NB4 (cell line): Measurements from ENCODE around the gene ST6GALNAC3.

Experiments
- DNase-seq: peaks from one replicate; pipeline ENCODE4 v3.0.0; 2010; ENCODE audit warnings: low read depth
- H3K4me3 ChIP-seq: one replicate; pipeline ENCODE4 v1.5.1; 2011; ENCODE audit warnings: mild to moderate bottlenecking, low read depth, low read length, moderate library complexity
- MYC ChIP-seq: IDR thresholded peaks from 2 replicates; pipeline ENCODE4 v1.6.1; 2011; ENCODE audit warnings: low read depth, low read length
- POLR2A ChIP-seq: IDR thresholded peaks from 2 replicates; pipeline ENCODE4 v1.6.1; 2011; ENCODE audit warnings: mild to moderate bottlenecking; ENCODE audit not compliant: insufficient read length; ENCODE audit errors: extremely low read depth
- TF ChIP-seq, protein P1 (sequence below): IDR thresholded peaks from one replicate; pipeline ENCODE4 v1.5.1; 2012; ENCODE audit warnings: low read depth, low read length
- TF ChIP-seq, protein P2 (sequence below): IDR thresholded peaks from 2 replicates; pipeline ENCODE4 v1.6.1; 2011; ENCODE audit warnings: low read depth, low read length

ST6GALNAC3 gene

DNA sequence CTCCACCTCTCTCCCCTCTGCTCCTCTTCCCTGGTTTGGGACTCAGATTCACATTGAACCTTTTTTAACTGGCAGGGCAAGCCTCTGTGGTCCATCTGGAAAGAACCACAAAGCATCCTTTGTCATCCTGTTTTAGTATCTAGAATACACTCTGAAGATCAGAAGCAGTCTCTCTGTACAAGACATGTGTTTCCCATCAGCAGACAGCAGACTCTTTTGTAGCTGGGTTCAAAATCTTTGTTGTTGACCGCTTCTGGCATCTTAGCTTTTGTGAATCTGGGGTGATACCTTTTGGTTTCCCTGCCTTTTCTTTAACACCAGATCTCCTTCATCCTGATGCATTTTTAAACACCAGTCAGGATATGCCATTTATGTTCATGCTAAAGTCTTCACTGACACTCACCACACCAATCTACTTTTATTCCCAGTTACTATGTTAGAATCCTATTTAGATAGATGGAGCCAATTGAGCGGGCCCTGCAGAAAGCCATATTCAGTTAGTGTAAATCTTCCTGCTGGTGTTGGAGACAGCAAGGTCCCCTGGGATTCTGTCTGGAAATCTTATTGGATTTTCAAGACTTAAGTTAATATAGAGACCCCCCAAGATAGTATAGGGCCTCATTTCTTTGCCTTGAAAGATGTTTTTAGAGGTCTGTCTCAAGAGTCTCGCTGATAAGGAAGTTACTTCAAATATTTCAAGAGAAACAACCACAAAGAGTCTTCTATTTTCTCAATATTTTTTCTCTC lies 51.1 kb downstream of the ST6GALNAC3 start:
- no peak overlapping the region for H3K4me3 ChIP-seq
- TF ChIP-seq, protein P1, sequence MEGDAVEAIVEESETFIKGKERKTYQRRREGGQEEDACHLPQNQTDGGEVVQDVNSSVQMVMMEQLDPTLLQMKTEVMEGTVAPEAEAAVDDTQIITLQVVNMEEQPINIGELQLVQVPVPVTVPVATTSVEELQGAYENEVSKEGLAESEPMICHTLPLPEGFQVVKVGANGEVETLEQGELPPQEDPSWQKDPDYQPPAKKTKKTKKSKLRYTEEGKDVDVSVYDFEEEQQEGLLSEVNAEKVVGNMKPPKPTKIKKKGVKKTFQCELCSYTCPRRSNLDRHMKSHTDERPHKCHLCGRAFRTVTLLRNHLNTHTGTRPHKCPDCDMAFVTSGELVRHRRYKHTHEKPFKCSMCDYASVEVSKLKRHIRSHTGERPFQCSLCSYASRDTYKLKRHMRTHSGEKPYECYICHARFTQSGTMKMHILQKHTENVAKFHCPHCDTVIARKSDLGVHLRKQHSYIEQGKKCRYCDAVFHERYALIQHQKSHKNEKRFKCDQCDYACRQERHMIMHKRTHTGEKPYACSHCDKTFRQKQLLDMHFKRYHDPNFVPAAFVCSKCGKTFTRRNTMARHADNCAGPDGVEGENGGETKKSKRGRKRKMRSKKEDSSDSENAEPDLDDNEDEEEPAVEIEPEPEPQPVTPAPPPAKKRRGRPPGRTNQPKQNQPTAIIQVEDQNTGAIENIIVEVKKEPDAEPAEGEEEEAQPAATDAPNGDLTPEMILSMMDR, result no peak
- TF ChIP-seq MYC (no peak), POLR2A (no peak)
- TF ChIP-seq, protein P2, sequence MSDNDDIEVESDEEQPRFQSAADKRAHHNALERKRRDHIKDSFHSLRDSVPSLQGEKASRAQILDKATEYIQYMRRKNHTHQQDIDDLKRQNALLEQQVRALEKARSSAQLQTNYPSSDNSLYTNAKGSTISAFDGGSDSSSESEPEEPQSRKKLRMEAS, result no peak
- no peak for DNase-seq

DNA sequence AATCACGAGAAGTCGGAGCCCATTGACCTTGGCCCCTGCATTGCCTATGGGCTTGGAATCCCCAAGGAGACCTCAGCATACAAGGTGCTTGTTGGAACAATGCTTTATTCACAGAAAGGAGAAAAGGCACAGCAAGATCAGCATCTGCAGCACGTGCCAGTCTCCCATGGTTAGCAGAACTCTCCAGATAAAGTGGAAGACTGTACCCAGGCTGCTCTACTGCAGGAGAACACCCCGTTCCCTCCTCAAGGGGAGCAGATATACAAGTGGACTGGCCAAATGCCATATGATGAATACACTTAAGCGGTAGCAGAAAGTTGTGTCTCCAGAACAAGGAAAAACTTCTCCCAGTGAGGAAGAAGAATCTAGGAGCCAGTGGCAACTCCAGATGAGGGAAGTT lies 53.5 kb downstream of the ST6GALNAC3 start:
- TF ChIP-seq POLR2A, result no peak
- TF ChIP-seq, protein P2, result no peak
- TF ChIP-seq MYC, result no peak
- TF ChIP-seq, protein P1, result no peak
- no peak overlapping the region for H3K4me3 ChIP-seq
- no peak for DNase-seq

DNA sequence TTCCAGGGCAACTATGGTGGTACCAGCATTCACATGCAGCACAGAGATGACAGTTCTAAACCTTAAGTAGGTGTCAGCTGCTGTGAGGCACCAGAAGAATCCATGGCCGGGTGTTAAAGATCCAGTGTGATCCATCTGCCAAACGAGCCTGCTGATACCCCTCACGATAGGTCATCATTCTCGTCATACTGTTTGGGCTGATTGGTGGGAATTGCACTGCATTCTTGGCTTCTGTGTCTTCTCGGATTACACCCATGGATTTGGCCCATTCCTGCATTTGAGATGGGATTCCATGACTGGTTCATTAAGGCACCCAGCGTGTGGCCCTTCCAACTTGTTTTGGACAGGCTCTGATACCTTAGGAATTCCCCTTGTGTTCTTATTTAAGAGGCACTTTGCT lies 55.2 kb downstream of the ST6GALNAC3 start:
- TF ChIP-seq, protein P2, result no peak
- TF ChIP-seq, protein P1, result no peak
- TF ChIP-seq MYC, result no peak
- no peak for TF ChIP-seq POLR2A
- no peak for DNase-seq
- no peak overlapping the region for H3K4me3 ChIP-seq

DNA sequence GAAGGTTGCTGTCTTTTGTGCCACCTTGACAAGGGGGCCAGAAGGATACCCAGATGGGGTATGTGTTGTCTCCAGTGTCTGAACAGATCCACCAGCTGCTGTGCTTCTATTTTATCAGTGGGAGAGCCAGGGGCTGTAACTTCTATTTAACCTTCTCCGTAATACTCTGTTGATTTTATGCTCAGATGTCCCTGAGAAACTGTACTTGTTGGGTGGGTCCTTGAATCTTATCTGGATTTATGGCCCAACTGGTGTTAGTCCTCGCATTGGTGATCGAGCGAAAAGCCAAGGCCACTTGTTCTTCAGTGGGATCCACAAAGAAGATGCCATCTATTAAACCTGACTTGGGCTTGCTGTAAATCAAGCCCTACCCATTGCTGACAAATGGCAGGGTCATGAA lies 56.4 kb downstream of the ST6GALNAC3 start:
- DNase-seq, result no peak
- no peak overlapping the region for H3K4me3 ChIP-seq
- TF ChIP-seq, protein P1, result no peak
- TF ChIP-seq MYC, result no peak
- TF ChIP-seq, protein P2, result no peak
- no peak for TF ChIP-seq POLR2A

DNA sequence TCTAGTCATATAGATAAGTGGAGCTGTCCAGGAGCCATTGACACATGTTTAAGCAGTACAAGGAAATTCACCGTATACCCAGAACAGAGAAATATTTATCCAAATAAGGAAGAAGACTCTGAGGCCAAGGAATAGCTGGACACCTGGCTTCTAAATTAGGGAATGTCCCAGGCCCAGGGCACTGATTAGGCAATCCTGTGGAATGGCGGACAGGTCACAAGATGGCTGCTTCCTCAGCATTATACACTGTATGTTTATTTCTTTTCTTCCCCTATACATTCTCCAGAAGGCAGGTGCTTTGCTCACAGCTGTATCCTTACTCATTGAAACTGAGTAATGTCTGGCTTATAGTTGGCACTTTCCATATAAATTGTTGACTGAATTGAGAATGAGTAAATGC lies 59.4 kb downstream of the ST6GALNAC3 start:
- TF ChIP-seq, protein P2, result no peak
- TF ChIP-seq MYC, result no peak
- TF ChIP-seq POLR2A, result no peak
- TF ChIP-seq, protein P1, result no peak
- no peak for DNase-seq
- no peak overlapping the region for H3K4me3 ChIP-seq
